PC-3 (cell line): Measurements from ENCODE around the gene TMEM45B.

Source experiments
- EZH2 ChIP-seq: fragments of 300-600 bp; sonication (generic); IDR thresholded peaks from one replicate; pipeline ENCODE4 v1.6.1; 2017; ENCODE audit warnings: antibody characterized with exemption, mild to moderate bottlenecking, low read length; ENCODE audit not compliant: unreplicated experiment
- TF ChIP-seq, protein P1 (sequence below): fragments of 300-600 bp; sonication (generic); conservative IDR thresholded peaks from 2 replicates; pipeline ENCODE4 v1.5.1; 2017; ENCODE audit warnings: antibody characterized with exemption, low read depth, mild to moderate bottlenecking, low read length

DNA sequence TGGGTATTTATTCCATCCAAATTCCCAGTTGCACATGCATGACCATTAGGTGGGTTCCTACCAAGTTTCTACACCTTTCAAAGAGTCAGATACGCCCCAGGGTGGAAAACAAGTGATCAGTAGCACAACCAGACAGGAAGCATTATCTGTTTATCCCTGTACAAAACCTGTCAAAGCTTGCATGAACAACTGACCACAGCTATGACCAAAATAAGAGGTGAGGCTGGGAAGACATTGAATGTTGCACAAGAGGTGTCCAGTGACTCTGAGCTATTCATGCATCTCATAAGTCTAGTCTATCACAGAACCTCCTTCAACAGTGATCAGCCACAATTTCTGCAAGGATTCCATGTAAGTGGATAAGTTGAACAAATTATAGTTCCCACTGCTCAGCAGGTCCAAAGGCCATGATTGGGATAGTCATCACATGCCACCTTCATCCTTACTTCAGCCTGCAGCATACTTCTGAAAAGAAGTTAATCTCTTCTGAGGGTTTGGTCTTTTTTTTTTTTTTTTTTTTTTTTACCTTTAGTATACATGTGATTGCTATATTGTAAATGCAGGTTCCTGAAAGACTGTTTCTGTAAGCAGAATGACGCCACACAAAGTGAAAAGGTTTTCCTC lies 28.0 kb upstream of the TMEM45B start:
- TF ChIP-seq, protein P1, sequence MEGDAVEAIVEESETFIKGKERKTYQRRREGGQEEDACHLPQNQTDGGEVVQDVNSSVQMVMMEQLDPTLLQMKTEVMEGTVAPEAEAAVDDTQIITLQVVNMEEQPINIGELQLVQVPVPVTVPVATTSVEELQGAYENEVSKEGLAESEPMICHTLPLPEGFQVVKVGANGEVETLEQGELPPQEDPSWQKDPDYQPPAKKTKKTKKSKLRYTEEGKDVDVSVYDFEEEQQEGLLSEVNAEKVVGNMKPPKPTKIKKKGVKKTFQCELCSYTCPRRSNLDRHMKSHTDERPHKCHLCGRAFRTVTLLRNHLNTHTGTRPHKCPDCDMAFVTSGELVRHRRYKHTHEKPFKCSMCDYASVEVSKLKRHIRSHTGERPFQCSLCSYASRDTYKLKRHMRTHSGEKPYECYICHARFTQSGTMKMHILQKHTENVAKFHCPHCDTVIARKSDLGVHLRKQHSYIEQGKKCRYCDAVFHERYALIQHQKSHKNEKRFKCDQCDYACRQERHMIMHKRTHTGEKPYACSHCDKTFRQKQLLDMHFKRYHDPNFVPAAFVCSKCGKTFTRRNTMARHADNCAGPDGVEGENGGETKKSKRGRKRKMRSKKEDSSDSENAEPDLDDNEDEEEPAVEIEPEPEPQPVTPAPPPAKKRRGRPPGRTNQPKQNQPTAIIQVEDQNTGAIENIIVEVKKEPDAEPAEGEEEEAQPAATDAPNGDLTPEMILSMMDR = no peak
- no peak for TF ChIP-seq EZH2
